Raji (cell line): ENCODE results near the gene DUSP23.

Source experiments
- POLR2A ChIP-seq: IDR thresholded peaks from 2 replicates; pipeline ENCODE4 v1.6.1; 2011; ENCODE audit warnings: low read depth, low read length, control low read depth; ENCODE audit not compliant: insufficient read depth

Gene DUSP23

DNA sequence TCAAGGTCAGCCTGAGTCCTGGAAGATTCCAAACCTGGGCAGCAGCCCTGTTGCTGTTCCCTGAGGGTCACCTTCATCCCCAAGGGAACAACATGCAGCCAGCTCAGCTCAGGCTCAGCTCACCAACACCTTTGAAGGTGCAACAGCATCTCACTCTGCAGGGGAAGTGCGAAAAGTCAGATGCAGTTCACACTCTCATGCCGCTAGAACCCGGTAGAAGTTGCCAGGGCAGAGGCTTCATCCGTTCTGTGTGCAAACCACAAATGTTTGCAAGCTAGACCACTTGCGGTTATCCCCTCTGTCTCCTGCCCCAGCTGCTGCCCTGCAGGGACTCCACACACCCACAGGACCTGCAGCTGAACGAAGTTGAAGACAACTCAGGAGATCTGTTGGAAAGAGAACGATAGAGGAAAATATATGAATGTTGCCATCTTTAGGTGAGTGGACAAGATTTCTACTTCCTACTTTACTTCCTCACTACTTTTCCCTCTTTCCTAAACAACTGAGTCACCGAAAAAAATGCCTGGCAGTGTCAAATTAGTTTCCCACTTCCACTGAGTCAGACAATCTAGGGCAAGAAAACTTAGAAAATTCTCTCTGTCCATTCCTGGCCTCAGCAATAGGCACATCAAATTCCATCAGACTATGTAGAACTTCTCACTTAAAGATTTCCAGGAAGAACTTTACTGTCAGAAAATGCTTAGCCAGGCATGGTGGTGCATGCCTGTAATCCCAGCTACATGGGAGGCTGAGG is 19.6 kb downstream of the DUSP23 start:
- no peak for TF ChIP-seq POLR2A

DNA sequence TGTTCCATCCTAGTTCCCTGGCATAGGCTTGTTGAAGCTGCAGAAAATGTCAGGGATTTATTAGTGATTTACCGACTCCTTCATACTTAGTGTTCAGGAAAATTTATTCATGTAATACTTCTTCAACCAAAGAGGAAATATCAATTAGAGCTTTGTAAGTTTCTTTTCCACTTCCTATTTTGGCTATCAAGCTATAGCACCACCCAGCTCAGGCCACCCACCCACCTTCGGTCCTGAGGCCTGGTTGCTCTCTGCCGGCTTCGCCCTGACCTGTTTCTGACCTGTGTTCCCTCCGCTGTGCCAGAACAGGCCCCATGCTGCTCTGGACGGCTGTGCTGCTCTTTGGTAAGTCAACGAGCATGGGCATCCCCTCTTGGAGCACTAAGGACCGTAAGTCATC is 21.3 kb downstream of the DUSP23 start, which contains the start of gene FCRL6:
Gene FCRL6 (plus strand): TSS at position 250 of the 400 bp plus-strand sequence. CDS start 65 bp downstream, at position 315.
- TF ChIP-seq POLR2A, result no peak

DNA sequence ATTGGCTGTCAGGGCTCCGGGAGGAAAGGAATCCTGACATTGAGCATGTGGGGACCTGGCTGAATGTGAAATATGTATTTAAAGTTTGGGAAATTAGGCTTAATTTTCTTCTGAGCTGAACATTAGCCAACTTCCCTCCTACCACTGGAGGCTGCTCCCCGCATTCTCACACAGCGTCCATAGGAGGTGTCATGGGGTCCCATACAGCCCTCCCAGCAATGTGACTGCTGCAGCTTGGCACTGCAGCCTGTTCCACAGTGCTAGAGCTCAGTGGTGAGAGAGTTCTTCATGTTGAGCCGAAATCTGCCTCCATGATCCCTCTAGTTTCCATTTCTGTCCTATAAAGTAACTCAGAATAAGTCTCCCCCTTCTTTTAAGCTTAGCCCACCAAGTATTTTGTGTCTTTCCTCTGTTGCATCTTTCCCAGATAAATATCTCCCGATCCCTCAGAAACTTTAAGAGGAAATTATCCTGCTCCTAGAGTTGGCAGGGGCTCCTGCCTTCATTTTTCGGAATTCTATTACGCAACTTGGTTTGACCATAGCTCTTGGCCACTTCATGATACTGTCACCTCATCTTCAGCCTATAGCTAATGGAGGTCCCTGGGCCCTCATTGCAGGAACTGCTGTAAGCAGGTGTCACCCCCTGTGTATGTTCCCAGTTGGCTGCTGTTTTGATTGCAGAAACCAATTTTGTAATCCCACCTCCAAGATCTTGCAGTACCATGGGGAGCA is 23.4 kb downstream of the DUSP23 start:
- TF ChIP-seq POLR2A, result no peak

DNA sequence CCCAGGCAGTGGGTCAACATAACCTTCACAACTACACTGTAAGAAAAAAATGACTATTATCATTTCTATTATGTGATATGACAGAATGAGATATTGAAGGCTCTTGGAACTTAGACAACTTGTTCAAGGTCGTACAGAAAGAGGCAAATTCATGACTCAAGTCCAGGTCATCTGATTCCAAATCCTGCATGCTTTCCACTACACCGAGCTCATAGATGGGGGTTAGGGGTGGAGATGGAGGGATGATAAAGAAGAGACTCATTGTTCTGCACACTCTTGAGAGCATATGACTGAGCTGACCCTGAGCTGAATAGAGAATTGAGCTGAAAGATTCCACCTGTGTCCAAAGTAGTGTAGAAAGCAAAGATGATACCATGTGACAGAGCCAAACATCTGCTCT is 24.2 kb downstream of the DUSP23 start:
- no peak for TF ChIP-seq POLR2A

DNA sequence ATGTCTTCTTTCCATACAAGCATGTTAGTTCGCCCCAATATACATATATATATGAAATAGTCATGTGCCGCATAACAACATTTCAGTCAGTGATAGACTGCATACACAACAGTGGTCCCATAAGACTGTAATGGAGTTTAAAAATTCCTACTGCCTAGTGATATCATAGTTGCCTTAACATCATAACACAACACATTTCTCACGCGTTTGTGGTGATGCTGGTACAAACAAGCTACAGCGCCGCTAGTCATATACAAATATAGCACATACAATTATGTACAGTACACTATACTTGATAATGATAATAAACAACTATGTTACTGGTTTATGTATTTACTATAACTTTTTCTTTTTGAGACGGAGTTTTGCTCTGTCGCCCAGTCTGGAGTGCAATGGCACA is 35.2 kb downstream of the DUSP23 start:
- no peak for TF ChIP-seq POLR2A

DNA sequence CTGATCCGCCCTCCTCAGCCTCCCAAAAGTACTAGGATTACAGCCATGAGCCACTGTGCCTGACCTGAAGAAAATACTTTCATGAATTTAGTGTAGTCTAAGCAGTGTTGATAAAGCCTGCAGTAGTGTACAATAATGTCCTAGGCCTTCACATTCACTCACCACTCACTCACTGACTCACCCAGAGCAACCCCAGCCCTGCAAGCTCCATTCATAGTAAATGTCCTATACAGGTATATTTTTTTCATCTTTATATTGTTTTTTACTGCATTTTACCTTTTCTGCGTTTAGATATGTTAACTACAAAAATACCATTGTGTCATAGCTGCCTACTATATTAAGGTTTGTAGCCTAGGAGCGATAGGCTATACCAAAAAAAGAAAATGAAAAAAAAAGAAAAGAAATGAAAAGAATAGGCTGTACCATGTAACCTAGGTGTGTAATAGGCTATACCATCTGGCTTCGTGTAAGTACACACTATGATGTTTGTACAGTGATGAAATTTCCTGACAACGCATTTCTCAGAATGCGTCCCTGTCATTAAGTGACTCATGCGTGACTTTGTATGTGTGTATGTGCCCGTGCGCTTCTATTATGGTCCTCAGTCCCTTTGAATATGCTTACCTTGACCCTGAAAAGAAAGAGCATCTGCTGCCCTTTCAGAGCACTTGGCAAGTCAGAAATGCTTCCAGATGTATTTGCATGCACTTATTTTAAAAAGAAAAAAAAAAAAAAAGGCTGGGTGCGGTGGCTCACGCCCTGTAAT is 36.7 kb downstream of the DUSP23 start:
- TF ChIP-seq POLR2A, result no peak

DNA sequence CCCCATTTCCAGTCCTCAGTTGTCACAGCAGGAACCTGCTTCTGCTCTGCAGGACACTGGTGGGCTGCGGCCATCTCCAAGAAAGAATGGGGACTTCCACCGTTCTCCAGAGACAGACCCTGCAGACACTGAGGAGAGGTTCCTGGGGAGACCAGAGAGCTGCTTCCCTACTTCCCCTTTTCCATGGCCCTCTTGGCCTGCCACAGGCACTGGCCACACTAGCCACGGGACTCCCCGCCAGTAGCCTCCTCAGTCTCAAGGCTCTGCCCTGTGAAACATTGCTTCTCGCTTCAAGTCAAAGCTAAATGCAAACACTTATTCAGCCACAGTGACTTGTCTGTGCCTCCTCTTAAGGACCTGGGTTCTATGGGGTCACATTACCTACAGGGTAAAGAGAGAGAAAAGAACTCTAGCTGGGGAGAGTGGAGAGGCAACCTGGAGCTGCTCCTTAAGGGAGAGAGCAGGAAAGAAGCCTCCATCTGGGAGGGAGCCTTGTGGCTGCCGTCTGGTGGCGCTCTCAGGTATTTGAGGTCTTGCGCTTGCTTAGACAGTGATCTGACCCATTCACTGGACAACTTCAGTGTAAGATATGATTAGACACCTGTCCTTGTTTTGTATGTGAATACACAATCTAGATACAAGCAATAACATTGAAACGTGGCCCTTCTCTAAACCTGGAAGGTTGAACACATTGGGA is 40.6 kb downstream of the DUSP23 start:
- no peak for TF ChIP-seq POLR2A

DNA sequence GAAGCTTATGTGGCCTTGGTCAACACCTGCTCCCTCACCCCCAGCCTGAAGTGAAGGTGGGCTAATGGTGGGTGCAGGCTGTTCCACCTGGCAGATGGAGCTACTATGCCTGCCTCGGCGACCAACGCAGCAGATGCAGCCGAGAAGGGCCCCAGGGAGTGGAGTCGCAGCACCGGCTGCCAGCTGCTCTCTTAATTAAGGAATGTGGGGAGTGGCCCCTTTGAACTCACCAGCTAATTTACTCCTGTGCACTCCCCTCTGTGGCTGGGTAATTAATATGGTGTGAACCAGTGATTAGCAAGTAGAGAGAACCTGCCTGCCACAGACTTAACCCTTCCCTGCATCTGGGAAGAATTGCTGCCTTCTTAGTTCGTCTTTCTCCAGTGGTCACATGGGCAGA is 42.6 kb downstream of the DUSP23 start:
- no peak for TF ChIP-seq POLR2A

DNA sequence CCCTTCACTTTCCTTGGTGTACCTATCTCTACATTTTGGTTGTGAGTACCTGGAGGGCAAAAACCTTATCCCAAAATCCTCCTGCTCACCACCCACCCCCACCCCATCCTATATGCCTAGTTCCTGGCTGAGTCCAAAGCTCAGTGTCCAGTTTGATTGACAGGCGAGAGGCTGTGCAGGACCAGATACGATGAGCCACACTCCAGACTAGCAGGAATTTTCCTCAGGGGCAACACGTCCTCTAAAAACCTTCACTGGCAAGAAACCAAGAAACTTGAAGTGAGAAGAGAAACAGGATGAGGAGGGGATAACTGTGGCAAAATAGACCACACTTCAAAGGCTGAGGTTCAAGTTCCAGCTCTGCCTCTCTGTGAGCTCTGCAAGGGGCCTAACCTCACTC is 44.8 kb downstream of the DUSP23 start:
- TF ChIP-seq POLR2A, result no peak

DNA sequence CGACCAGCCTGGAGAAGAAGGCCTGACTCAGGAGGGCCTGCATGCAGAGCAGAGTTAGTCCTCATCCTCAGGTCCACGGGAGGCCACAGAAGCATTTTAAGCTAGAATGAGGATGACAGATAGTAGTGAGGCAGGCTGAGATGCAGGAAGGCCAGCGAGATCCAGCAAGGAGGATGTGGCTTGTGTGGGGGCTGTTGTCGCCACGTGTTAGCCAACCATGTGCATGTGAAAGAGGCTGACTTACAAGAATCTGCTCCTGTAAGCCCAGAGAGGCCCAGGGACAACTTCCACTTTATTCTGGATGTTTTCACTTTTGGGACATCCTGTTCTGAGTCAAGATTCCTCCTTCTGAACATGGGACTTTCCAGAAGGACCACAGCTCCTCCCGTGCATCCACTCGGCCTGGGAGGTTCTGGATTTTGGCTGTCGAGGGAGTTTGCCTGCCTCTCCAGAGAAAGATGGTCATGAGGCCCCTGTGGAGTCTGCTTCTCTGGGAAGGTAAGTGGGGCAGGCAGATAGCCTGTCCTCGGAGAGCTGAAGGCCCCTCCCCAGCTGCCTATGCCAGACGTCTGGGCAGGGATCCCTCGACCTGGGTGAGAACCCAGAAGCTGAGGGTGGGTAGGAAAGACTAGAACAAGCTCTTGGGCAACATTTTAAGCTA is 45.8 kb downstream of the DUSP23 start, which contains the start of gene SLAMF8:
Gene SLAMF8 (plus strand): TSS at position 433 of the 661 bp plus-strand sequence. CDS start 26 bp downstream, at position 459.
- TF ChIP-seq POLR2A, result no peak

DNA sequence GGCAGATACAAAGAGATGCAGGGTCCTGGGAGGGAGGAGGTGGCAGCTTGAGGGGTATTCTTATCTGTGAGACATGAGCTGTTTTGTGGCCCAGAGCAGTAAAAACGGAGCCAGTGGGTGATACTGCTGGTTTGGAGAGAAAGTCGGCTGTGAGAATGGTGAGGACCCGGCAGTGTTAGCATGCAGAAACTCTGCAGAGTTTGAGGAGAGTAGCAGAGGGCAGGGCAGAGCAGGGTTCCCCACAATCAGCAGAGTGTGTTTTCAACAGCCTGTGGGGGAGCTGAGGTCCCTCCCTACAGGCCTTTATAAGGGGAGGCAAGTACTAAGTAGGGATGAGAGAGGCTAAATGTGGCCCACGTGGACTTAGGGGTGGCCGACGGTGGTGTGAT is 46.3 kb downstream of the DUSP23 start:
- no peak for TF ChIP-seq POLR2A

DNA sequence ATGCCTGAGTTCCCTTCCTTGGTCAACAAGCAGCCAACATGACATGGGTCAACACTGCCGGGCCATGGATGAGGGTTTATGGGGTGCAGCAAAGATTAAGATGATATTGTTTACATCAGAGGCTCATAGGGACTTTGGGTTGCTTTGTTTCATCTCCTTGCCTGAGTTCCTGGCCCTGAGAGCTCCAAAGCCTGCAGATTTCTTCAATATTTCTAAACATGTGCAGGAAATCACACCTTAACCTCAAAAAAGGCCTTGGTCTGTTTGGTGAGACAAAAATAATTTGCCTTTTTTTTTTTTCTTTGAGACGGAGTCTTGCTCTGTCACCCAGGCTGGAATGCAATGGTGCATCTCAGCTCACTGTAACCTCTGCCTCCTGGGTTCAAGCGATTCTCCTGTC is 46.8 kb downstream of the DUSP23 start:
- no peak for TF ChIP-seq POLR2A

DNA sequence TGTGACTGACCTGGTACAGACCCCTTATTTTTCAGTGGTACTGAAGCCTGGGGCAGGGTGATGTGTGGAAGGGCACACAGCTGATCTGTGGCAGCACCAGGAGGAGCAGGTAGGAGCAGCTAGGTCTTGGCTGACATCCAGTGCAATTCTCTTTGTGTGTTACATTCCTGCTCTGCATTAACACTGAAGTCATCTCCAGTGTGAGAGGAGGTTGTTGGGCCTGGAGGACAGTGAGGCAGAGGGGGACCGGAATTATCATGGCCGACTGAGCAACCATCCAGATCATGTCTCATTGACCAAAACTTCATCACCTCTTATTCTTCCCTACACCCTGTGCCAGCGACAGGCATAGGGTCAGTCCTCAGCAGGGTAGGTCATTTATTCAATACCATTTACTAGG is 47.4 kb downstream of the DUSP23 start:
- TF ChIP-seq POLR2A, result no peak

DNA sequence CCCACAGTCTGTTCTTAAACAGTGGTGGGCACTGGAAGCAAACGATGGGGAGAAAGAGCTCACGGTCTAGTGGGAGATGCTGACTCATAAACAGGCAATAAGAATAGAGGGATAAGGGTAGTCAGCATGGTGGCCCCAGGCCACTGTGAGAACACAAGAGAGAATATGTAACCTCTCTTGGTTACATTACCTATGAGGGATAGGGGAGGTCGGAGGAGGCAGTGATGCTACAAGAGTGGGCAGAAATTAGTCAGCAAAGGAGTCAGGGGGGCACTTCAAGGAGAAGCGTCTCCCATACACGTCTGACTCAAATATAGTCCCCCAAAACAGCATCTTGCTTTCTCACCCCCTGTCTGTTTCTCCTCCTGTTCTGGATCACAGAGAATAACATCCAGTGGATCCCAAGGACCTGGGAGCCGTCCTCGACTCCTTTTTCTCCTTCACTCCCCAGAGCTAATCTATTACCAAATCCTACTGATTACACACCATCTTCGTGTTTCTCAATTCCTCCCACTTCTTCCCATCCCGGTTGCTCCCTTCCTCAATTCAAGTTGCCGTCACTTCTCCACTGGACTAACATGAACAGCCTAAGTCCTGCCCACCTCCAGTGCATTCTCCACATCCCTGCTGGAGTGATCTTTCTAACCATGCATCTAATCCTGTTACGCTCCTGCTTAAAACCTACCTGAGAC is 48.0 kb downstream of the DUSP23 start:
- TF ChIP-seq POLR2A, result no peak
